C4-2B (cell line): ENCODE data around the gene AFF3.

Source experiments
- CTCF ChIP-seq: fragments of 450-650 bp; conservative IDR thresholded peaks from 2 replicates; pipeline ENCODE4 v1.5.1; 2017; ENCODE audit warnings: mild to moderate bottlenecking
- ZFX ChIP-seq: fragments of 450-650 bp; IDR thresholded peaks from 2 replicates; pipeline ENCODE4 v1.6.1; 2017

- no peak for TF ChIP-seq CTCF
- no peak for TF ChIP-seq ZFX
These were observed 534.9 kb downstream of the AFF3 start for GRCh38 chr2:99607454-99607853.
